ENCODE measurements around the gene CHRNA7. TPM values are rescaled to one million over a fixed set of nuclear protein-coding genes. Genes with fewer than 3 reads are reported as not detected.
A peak's percentile ranks its signal among the peaks of the same experiment; 100 is the strongest.

Gene CHRNA7
- under 0.01 TPM in 1 of 2 replicates, not detected in the other for total RNA-seq

DNA sequence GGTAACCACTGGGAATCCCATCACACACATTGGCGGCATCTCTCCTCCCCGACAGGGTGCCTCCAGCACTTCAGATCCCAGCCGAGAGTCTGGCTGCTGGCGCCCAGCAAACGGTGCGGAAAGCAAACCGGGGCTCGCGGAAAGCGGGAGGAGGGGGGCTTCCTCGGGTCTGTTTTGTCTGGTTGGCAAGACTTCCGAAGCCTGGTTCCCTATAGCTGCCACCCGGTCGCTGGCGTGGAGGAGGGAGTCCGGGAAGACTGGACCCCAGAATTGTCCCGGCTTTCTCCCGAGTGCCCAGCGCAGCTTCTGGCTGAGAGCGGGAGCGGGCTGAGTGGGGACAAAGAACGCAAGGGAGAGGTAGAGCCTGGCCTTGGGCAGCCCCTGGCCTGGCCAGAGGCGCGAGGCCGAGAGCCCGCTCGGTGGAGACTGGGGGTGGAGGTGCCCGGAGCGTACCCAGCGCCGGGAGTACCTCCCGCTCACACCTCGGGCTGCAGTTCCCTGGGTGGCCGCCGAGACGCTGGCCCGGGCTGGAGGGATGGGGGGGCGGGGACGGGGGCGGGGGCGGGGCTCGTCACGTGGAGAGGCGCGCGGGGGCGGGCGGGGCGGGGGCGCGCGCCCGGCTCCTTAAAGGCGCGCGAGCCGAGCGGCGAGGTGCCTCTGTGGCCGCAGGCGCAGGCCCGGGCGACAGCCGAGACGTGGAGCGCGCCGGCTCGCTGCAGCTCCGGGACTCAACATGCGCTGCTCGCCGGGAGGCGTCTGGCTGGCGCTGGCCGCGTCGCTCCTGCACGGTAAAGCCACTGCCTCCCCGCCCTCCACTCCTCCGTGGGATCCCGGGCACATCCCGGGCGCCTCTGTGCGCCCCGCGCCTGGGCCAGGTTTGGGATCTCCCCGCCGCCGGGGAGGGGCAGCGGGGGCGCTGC lies at the start of gene CHRNA7:
Gene CHRNA7 (plus strand): TSS at position 654 of the 920 bp plus-strand sequence. CDS start 80 bp downstream, at position 734.
- H3K27me3 ChIP-seq (ENCODE audit: insufficient read depth, low read length) = peaks cover 18% of the 10 kb centered on the region
- peak; percentile 83 for DNase-seq (ENCODE audit: insufficient read length, low spot score, missing footprints)

DNA sequence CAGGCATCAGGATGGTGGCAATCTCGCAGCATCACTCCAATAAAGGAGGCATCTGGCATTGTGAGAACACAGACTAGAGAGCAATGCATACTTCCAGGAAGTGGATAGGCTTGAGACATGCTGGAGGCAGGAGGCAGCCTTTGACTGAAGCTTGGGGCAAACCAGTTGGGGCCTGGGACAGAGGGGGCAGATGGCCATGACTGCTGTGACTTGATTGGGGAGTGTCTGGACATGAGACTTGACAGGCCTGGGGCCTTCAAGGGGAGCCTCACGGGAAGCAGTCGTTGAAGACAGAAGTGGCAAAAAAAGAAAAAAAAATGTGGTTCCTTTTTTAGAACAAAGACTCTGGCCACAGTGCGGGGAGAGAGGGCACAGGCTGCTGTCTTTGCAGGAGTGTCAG lies 44.7 kb upstream of the CHRNA7 start:
- Histone ChIP-seq H3K9me3 (ENCODE audit: low read depth, low read length) (no peaks in the 10 kb centered on the region), H3K27me3 (ENCODE audit: insufficient read depth, low read length) (no peaks in the 10 kb centered on the region), H3K79me2 (ENCODE audit: insufficient read depth, low read length) (no peaks in the 10 kb centered on the region), H3K27ac (ENCODE audit: low read depth, low read length) (no peak overlapping the region), H2AFZ (ENCODE audit: low read length) (no peak overlapping the region), H3K4me2 (ENCODE audit: insufficient read depth, low read length) (no peak overlapping the region), H3K4me3 (ENCODE audit: insufficient read depth, low read length) (no peak overlapping the region), H4K20me1 (ENCODE audit: insufficient read depth, low read length) (no peaks in the 10 kb centered on the region), H3K36me3 (ENCODE audit: insufficient read depth, low read length) (no peaks in the 10 kb centered on the region), H3K4me1 (ENCODE audit: insufficient read depth, low read length) (no peaks in the 10 kb centered on the region)
- TF ChIP-seq, protein P1, sequence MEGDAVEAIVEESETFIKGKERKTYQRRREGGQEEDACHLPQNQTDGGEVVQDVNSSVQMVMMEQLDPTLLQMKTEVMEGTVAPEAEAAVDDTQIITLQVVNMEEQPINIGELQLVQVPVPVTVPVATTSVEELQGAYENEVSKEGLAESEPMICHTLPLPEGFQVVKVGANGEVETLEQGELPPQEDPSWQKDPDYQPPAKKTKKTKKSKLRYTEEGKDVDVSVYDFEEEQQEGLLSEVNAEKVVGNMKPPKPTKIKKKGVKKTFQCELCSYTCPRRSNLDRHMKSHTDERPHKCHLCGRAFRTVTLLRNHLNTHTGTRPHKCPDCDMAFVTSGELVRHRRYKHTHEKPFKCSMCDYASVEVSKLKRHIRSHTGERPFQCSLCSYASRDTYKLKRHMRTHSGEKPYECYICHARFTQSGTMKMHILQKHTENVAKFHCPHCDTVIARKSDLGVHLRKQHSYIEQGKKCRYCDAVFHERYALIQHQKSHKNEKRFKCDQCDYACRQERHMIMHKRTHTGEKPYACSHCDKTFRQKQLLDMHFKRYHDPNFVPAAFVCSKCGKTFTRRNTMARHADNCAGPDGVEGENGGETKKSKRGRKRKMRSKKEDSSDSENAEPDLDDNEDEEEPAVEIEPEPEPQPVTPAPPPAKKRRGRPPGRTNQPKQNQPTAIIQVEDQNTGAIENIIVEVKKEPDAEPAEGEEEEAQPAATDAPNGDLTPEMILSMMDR (IDR thresholded peaks at IDR 0.05; ENCODE audit: extremely low read depth, low read depth, low read length) = no peak
- no peak for DNase-seq (ENCODE audit: insufficient read length, low spot score, missing footprints)

More for the DNA sequence above, at the start of gene CHRNA7:
- no peaks in the 10 kb centered on the region for H3K4me1 ChIP-seq (ENCODE audit: insufficient read depth, low read length)
- no peaks in the 10 kb centered on the region for H3K9me3 ChIP-seq (ENCODE audit: low read depth, low read length)
- no peak within 1 kb of the TSS for H2AFZ ChIP-seq (ENCODE audit: low read length)
- no peak within 1 kb of the TSS for H3K27ac ChIP-seq (ENCODE audit: low read depth, low read length)
- no peaks in the 10 kb centered on the region for H3K79me2 ChIP-seq (ENCODE audit: insufficient read depth, low read length)
- H3K4me2 ChIP-seq (ENCODE audit: insufficient read depth, low read length) = no peak within 1 kb of the TSS
- TF ChIP-seq, protein P1 (IDR thresholded peaks at IDR 0.05; ENCODE audit: extremely low read depth, low read depth, low read length) = no peak
- H3K4me3 ChIP-seq (ENCODE audit: insufficient read depth, low read length) = no peak within 1 kb of the TSS
- H3K36me3 ChIP-seq (ENCODE audit: insufficient read depth, low read length) = no peaks in the 10 kb centered on the region
- H4K20me1 ChIP-seq (ENCODE audit: insufficient read depth, low read length) = no peaks in the 10 kb centered on the region

DNA sequence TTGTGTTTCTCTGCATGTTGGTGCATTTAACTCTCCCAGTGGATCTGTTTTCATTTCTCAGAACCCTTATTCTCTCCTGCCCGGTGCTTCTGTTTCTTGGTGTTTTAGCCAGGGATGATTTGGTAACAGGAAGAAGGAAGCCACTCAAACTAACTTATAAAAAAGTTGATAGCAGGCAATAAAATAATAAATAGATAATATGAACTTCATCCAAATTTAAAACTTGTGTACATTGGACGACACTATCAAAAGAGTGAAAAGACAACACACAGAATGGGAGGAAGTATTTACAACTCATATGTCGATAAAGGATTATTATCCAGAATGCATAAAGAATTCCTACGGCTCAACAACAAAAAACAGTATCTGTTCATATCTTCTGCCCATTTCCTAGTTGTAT lies 37.3 kb upstream of the CHRNA7 start:
- Histone ChIP-seq H2AFZ (ENCODE audit: low read length) (no peak overlapping the region), H3K4me1 (ENCODE audit: insufficient read depth, low read length) (no peaks in the 10 kb centered on the region), H3K79me2 (ENCODE audit: insufficient read depth, low read length) (no peaks in the 10 kb centered on the region), H3K4me2 (ENCODE audit: insufficient read depth, low read length) (no peak overlapping the region), H3K4me3 (ENCODE audit: insufficient read depth, low read length) (no peak overlapping the region), H4K20me1 (ENCODE audit: insufficient read depth, low read length) (no peaks in the 10 kb centered on the region), H3K27ac (ENCODE audit: low read depth, low read length) (no peak overlapping the region), H3K27me3 (ENCODE audit: insufficient read depth, low read length) (no peaks in the 10 kb centered on the region), H3K36me3 (ENCODE audit: insufficient read depth, low read length) (no peaks in the 10 kb centered on the region), H3K9me3 (ENCODE audit: low read depth, low read length) (no peaks in the 10 kb centered on the region)
- DNase-seq (ENCODE audit: insufficient read length, low spot score, missing footprints) = no peak
- TF ChIP-seq, protein P1 (IDR thresholded peaks at IDR 0.05; ENCODE audit: extremely low read depth, low read depth, low read length) = no peak

DNA sequence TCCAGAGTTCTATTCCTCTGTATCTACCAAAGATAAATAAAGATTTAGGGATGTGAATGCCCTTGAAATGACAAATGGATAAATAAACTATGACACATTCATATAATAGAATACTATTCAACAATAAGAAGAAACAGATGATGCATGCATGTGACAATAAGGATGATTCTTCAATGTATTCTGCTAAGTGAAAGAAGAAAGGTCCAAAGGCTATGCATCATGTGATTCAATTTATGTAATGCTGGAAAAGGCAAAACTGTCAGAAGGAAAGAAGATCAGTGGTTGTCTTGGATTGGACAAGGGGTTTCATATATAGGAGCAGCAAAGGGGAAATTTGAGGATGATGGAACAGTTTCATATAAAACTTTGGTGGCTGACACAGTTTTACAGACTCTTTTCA lies 32.6 kb upstream of the CHRNA7 start:
- Histone ChIP-seq H3K4me1 (ENCODE audit: insufficient read depth, low read length) (no peaks in the 10 kb centered on the region), H3K36me3 (ENCODE audit: insufficient read depth, low read length) (no peaks in the 10 kb centered on the region), H3K79me2 (ENCODE audit: insufficient read depth, low read length) (no peaks in the 10 kb centered on the region), H3K9me3 (ENCODE audit: low read depth, low read length) (no peaks in the 10 kb centered on the region), H3K4me3 (ENCODE audit: insufficient read depth, low read length) (no peak overlapping the region), H3K27ac (ENCODE audit: low read depth, low read length) (no peak overlapping the region), H2AFZ (ENCODE audit: low read length) (no peak overlapping the region), H3K4me2 (ENCODE audit: insufficient read depth, low read length) (no peak overlapping the region), H3K27me3 (ENCODE audit: insufficient read depth, low read length) (no peaks in the 10 kb centered on the region), H4K20me1 (ENCODE audit: insufficient read depth, low read length) (no peaks in the 10 kb centered on the region)
- TF ChIP-seq, protein P1 (IDR thresholded peaks at IDR 0.05; ENCODE audit: extremely low read depth, low read depth, low read length) = no peak
- no peak for DNase-seq (ENCODE audit: insufficient read length, low spot score, missing footprints)

All from osteoblast (primary cell).